Stomach (tissue), 4 donors: ENCODE measurements around the gene BOLL.

Experiments used
- CTCF ChIP-seq, 7 experiments: fragments of 450-650 bp in 4 of 7; fragments of 200-600 bp in 3 of 7; sonication (generic) in 3 of 7; IDR thresholded peaks; one replicate each; pipeline ENCODE4 v1.5.1; 2016 to 2019; ENCODE audit warnings: antibody characterized with exemption in 7 of 7, control low read depth in 2 of 7, mild to moderate bottlenecking in 1 of 7
- POLR2AphosphoS5 ChIP-seq, 3 donors: sonication (generic); formaldehyde crosslinking; IDR thresholded peaks; one replicate each; pipeline ENCODE4 v1.6.1; 2016; ENCODE audit warnings: antibody characterized with exemption in 3 of 3

DNA sequence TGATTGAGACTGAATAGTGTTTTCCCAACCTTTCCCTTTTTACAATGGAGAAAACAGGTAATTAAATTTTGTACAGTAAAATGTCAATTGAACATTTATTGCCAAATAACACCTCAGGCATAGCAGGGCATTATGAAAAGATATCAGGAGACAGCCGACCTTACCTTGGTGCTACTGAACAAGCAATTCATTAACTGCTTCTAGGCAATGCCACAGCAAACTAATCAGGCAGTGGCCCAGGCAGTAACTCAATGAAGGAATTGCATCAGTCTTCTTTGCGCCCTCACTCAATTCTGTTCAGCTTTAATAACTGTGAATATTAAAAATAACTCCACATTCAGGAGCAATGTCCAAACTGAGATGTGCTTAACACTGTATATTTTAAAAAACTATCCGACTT, 25.4 kb upstream of the BOLL start:
- TF ChIP-seq CTCF (IDR thresholded peaks at IDR 0.05) (no peak), POLR2AphosphoS5 (IDR thresholded peaks at IDR 0.05) (no peak)
